K562 (cell line): ENCODE results near the gene MCAM. TPM values are rescaled to one million over a fixed set of nuclear protein-coding genes. Genes with fewer than 3 reads are reported as not detected.

ENCODE experiments used
- AFF1 ChIP-seq, 2 experiments: fragments of 450-650 bp; IDR thresholded peaks; 2 replicates each; pipeline ENCODE4 v1.6.1; 2018; ENCODE audit warnings: mild to moderate bottlenecking in 2 of 2, low read depth in 1 of 2; ENCODE audit not compliant: partially characterized antibody in 2 of 2
- BRF1 ChIP-seq: IDR thresholded peaks from 3 replicates; pipeline ENCODE4 v1.6.1; 2011; ENCODE audit warnings: borderline replicate concordance, mild to moderate bottlenecking; ENCODE audit not compliant: insufficient read length; ENCODE audit errors: extremely low read depth
- CREB1 ChIP-seq, 2 experiments: sonication (generic) in 1 of 2; formaldehyde crosslinking in 1 of 2; IDR thresholded peaks; 2 replicates each; pipeline versions ENCODE4 v1.6.1 to v1.8.0; 2012 to 2022; ENCODE audit warnings: inconsistent platforms in 1 of 2, mild to moderate bottlenecking in 1 of 2, missing genetic modification reagents in 1 of 2, moderate library complexity in 1 of 2
- E2F1 ChIP-seq: sonication (generic); formaldehyde crosslinking; IDR thresholded peaks from 2 replicates; pipeline ENCODE4 v1.8.1; 2023; ENCODE audit warnings: mild to moderate bottlenecking, missing genetic modification reagents, moderate library complexity
- GABPB2 ChIP-seq: fragments of 250-450 bp; sonication (Bioruptor Pico); conservative IDR thresholded peaks from 2 replicates; pipeline ENCODE4 v1.5.1; 2021; ENCODE audit warnings: mild to moderate bottlenecking
- GATA2 ChIP-seq: sonication (generic); formaldehyde crosslinking; IDR thresholded peaks from 2 replicates; pipeline ENCODE4 v1.4.0; 2020; ENCODE audit warnings: mild to moderate bottlenecking, missing genetic modification reagents
- MYBL2 ChIP-seq, 2 experiments: fragments of 450-650 bp in 1 of 2; sonication (generic) in 1 of 2; formaldehyde crosslinking in 1 of 2; IDR thresholded peaks; 2 replicates each; pipeline versions ENCODE4 v1.6.1 to v1.8.1; 2017 to 2022; ENCODE audit warnings: borderline replicate concordance in 1 of 2, inconsistent platforms in 1 of 2, low read depth in 1 of 2, mild to moderate bottlenecking in 1 of 2, missing genetic modification reagents in 1 of 2, moderate library complexity in 1 of 2
- MYC ChIP-seq, 2 experiments: fragments of 250-450 bp in 1 of 2; sonication (Bioruptor Pico) in 1 of 2; IDR thresholded peaks; 2 replicates each; pipeline versions ENCODE4 v1.5.1 to v1.6.1; 2012 to 2021; ENCODE audit warnings: low read depth in 2 of 2, borderline replicate concordance in 1 of 2, improper control_type of control experiment in 1 of 2, low read length in 1 of 2, mild to moderate bottlenecking in 1 of 2, moderate library complexity in 1 of 2
- PHF20 ChIP-seq: fragments of 450-650 bp; IDR thresholded peaks from 2 replicates; pipeline ENCODE4 v1.6.1; 2018; ENCODE audit not compliant: partially characterized antibody
- PPARD ChIP-seq: fragments of 250-450 bp; sonication (Bioruptor Pico); IDR thresholded peaks from 2 replicates; pipeline ENCODE4 v1.8.0; 2022; ENCODE audit warnings: inconsistent platforms, mild to moderate bottlenecking, moderate library complexity
- RHOXF2B ChIP-seq: fragments of 250-450 bp; sonication (Bioruptor Pico); conservative IDR thresholded peaks from 2 replicates; pipeline ENCODE4 v1.5.1; 2021
- SREBF1 ChIP-seq: fragments of 150-350 bp; IDR thresholded peaks from 2 replicates; pipeline ENCODE4 v1.6.1; 2014; ENCODE audit warnings: antibody characterized with exemption, low read depth, low read length, borderline replicate concordance
- ZEB2 ChIP-seq: fragments of 450-650 bp; IDR thresholded peaks from 2 replicates; pipeline ENCODE4 v1.6.1; 2016
- ZFX ChIP-seq: sonication (generic); formaldehyde crosslinking; IDR thresholded peaks from 2 replicates; pipeline ENCODE4 v1.8.0; 2022; ENCODE audit warnings: mild to moderate bottlenecking, missing genetic modification reagents, moderate library complexity
- ZNF134 ChIP-seq: fragments of 250-450 bp; sonication (Bioruptor Pico); conservative IDR thresholded peaks from 2 replicates; pipeline ENCODE4 v1.4.0; 2020
- ZSCAN32 ChIP-seq: fragments of 450-650 bp; formaldehyde crosslinking; IDR thresholded peaks from 2 replicates; pipeline ENCODE4 v1.4.0; 2020; ENCODE audit warnings: mild to moderate bottlenecking, moderate library complexity
- polyA plus RNA-seq, 8 experiments: library from polyadenylated mRNA; depleted of rRNA in 4 of 8; stranded (reverse) in 5 of 8; unstranded in 3 of 8; fragments of >200 nt; fragmentation: Nextera tagmentation in 2 of 8; fragmentation: Illumina TruSeq in 1 of 8; extraction: Ambion mirVana in 2 of 8; extraction: Trizol in 1 of 8; gene quantifications; 2 replicates each; pipeline versions ENCODE4 v1.2.1 to v1.2.3, GENCODE V29; 2011 to 2014; ENCODE audit warnings: inconsistent platforms in 1 of 8, missing spikeins in 1 of 8
- total RNA-seq, 7 experiments: library from RNA; depleted of rRNA in 6 of 7; stranded (reverse); fragments of >200 nt in 6 of 7; fragmentation: Illumina TruSeq in 2 of 7; extraction: Trizol in 2 of 7; gene quantifications; 2 replicates each; pipeline versions ENCODE4 v1.2.1 to v1.2.3, GENCODE V29; 2011 to 2021; ENCODE audit warnings: low replicate concordance in 1 of 7
- TF ChIP-seq, protein P1 (sequence below): fragments of 250-450 bp; sonication (Bioruptor Pico); IDR thresholded peaks from 2 replicates; pipeline ENCODE4 v1.4.0; 2020; ENCODE audit warnings: mild to moderate bottlenecking
- TF ChIP-seq, protein P2 (sequence below): sonication (generic); formaldehyde crosslinking; IDR thresholded peaks from 2 replicates; pipeline ENCODE4 v1.9.0; 2022; ENCODE audit warnings: mild to moderate bottlenecking, missing genetic modification reagents
- TF ChIP-seq, protein P3 (sequence below): fragments of 250-450 bp; sonication (Bioruptor Pico); IDR thresholded peaks from 2 replicates; pipeline ENCODE4 v1.8.0; 2022; ENCODE audit warnings: moderate library complexity, mild to moderate bottlenecking, inconsistent platforms

MCAM gene
- total and polyA plus RNA-seq, 9 of the 15 experiments (the other 6 are each of a cell fraction or from before 2014, with no cell fraction given): 14.7 to 118 (median 53.6) TPM

GRCh38 chr11:119363851-119364590, 47.1 kb upstream of the MCAM start (continued):
- TF ChIP-seq AFF1 (IDR thresholded peaks at IDR 0.05; ENCODE audit: low read depth in 1 of 2, partially characterized antibody in 2 of 2) (no peak), ZNF134 (CRISPR knock-in tag) (no peak), BRF1 (no peak), PPARD (no peak), GATA2 (no peak), RHOXF2B (CRISPR knock-in tag) (no peak), GABPB2 (no peak), PHF20 (no peak), E2F1 (peak; percentile 18; the same call in 1 of the 2 replicates), ZFX (CRISPR knock-in tag) (peak; percentile 40; the same call in 1 of the 2 replicates), ZEB2 (no peak), MYC (IDR thresholded peaks at IDR 0.05; ENCODE audit: low read depth, low read length) (0 out of 2 replicates have a peak, but pooled peaks have one; percentile 34), MYC (CRISPR knock-in tag; IDR thresholded peaks at IDR 0.05; ENCODE audit: borderline replicate concordance, low read depth) (no peak), ZSCAN32 (CRISPR knock-in tag) (no peak), CREB1 (IDR thresholded peaks at IDR 0.05) (0 out of 2 replicates have a peak, but pooled peaks have one; percentile 28), CREB1 (CRISPR knock-in tag; IDR thresholded peaks at IDR 0.05) (no peak), MYBL2 (IDR thresholded peaks at IDR 0.05; ENCODE audit: low read depth) (no peak), MYBL2 (CRISPR knock-in tag; IDR thresholded peaks at IDR 0.05; ENCODE audit: borderline replicate concordance) (no peak), SREBF1 (no peak)
- TF ChIP-seq, protein P1, sequence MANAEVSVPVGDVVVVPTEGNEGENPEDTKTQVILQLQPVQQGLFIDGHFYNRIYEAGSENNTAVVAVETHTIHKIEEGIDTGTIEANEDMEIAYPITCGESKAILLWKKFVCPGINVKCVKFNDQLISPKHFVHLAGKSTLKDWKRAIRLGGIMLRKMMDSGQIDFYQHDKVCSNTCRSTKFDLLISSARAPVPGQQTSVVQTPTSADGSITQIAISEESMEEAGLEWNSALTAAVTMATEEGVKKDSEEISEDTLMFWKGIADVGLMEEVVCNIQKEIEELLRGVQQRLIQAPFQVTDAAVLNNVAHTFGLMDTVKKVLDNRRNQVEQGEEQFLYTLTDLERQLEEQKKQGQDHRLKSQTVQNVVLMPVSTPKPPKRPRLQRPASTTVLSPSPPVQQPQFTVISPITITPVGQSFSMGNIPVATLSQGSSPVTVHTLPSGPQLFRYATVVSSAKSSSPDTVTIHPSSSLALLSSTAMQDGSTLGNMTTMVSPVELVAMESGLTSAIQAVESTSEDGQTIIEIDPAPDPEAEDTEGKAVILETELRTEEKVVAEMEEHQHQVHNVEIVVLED (CRISPR knock-in tag): no peak
- TF ChIP-seq, protein P2, sequence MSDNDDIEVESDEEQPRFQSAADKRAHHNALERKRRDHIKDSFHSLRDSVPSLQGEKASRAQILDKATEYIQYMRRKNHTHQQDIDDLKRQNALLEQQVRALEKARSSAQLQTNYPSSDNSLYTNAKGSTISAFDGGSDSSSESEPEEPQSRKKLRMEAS (CRISPR knock-in tag): peak; percentile 20; the same call in 1 of the 2 replicates
- TF ChIP-seq, protein P3, sequence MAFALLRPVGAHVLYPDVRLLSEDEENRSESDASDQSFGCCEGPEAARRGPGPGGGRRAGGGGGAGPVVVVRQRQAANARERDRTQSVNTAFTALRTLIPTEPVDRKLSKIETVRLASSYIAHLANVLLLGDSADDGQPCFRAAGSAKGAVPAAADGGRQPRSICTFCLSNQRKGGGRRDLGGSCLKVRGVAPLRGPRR (CRISPR knock-in tag): no peak
